ENCODE data around the gene BCR.

DNA sequence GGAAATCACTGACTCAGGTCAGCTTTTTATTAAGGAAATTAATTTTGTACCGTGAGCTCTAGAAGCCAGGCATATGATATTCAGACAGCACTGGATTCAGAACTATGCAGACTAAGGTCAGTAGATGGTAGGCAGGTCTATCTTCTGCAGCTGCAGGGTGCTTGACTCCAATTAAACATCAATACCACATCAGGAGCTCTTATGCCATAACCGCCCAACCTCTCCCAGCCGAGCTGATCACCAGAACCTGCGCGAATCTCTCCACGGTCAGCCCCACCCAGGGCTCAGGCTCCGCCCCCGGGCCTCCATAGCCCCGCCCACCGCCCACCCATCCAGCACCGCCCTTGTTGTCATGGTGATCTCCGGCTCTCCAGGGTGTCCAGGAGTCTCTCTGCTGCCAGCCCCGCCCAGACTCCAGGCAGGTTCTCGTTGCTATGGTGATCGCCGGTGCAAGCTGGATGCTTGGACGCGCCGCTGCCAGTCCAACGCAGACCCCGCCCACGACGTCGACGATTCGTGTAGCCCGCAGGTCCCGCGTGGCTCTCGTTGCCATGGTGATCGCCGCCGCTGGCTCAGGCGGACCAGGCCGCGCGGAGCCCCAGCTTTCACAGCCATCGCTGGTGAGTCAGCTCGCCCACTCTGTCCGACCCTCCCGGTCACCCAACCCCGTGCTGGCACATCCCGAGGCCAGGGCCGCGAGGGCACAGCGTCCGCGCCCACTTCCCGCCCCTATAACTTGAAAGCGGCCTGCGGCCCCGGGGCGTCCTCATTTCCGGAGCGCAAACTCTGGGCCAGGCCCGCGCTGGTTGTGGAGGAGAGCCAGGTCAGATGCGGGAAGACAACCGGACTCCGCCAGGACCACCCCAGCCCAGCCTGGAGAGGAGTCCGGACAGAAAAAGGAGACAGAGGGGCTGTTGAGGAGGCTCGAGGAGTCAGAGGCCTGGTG is 35.1 kb upstream of the BCR start, which contains the start of gene RAB36:
- TF ChIP-seq, protein P1, sequence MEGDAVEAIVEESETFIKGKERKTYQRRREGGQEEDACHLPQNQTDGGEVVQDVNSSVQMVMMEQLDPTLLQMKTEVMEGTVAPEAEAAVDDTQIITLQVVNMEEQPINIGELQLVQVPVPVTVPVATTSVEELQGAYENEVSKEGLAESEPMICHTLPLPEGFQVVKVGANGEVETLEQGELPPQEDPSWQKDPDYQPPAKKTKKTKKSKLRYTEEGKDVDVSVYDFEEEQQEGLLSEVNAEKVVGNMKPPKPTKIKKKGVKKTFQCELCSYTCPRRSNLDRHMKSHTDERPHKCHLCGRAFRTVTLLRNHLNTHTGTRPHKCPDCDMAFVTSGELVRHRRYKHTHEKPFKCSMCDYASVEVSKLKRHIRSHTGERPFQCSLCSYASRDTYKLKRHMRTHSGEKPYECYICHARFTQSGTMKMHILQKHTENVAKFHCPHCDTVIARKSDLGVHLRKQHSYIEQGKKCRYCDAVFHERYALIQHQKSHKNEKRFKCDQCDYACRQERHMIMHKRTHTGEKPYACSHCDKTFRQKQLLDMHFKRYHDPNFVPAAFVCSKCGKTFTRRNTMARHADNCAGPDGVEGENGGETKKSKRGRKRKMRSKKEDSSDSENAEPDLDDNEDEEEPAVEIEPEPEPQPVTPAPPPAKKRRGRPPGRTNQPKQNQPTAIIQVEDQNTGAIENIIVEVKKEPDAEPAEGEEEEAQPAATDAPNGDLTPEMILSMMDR (IDR thresholded peaks at IDR 0.05; ENCODE audit: insufficient read depth, low read length, poor library complexity, severe bottlenecking): no peak
- no peak for TF ChIP-seq EZH2phosphoT487 (conservative IDR thresholded peaks at IDR 0.05; ENCODE audit: low read length)
